H9 (cell line): Measurements from ENCODE around the gene RANBP3. TPM values are rescaled to one million over a fixed set of nuclear protein-coding genes. Genes with fewer than 3 reads are reported as not detected.

Experiments
- DNase-seq: peaks from one replicate; pipeline ENCODE4 v3.0.0-alpha.2; 2017
- H2AFZ ChIP-seq: one replicate; pipeline ENCODE4 v1.6.1; 2013; ENCODE audit warnings: mild to moderate bottlenecking, low read length, control low read depth, moderate library complexity
- H2AK5ac ChIP-seq: 2 replicates; pipeline ENCODE4 v1.6.1; 2013; ENCODE audit warnings: low read length, control low read depth, mixed read lengths; ENCODE audit not compliant: insufficient read length
- H2BK120ac ChIP-seq: one replicate; pipeline ENCODE4 v1.6.1; 2013; ENCODE audit warnings: low read depth, mild to moderate bottlenecking, low read length, control low read depth, inconsistent platforms; ENCODE audit not compliant: poor library complexity, severe bottlenecking
- H2BK12ac ChIP-seq: 2 replicates; pipeline ENCODE4 v1.6.1; 2013; ENCODE audit warnings: low read length, control low read depth, mixed read lengths, low read depth; ENCODE audit not compliant: insufficient read length
- H2BK15ac ChIP-seq: 2 replicates; pipeline ENCODE4 v1.6.1; 2013; ENCODE audit warnings: low read depth, low read length, control low read depth
- H2BK20ac ChIP-seq: one replicate; pipeline ENCODE4 v1.6.1; 2013; ENCODE audit warnings: low read depth, mild to moderate bottlenecking, low read length, control low read depth, inconsistent platforms; ENCODE audit not compliant: poor library complexity, severe bottlenecking
- H2BK5ac ChIP-seq: 2 replicates; pipeline ENCODE4 v1.6.1; 2013; ENCODE audit warnings: low read length, control low read depth, mixed read lengths; ENCODE audit not compliant: insufficient read length
- H3K14ac ChIP-seq: 2 replicates; pipeline ENCODE4 v1.6.1; 2013; ENCODE audit warnings: low read length, control low read depth; ENCODE audit not compliant: insufficient read depth
- H3K18ac ChIP-seq: 2 replicates; pipeline ENCODE4 v1.6.1; 2013; ENCODE audit warnings: low read depth, mild to moderate bottlenecking, mixed read lengths, low read length, control low read depth; ENCODE audit not compliant: insufficient read length
- H3K23ac ChIP-seq: 2 replicates; pipeline ENCODE4 v1.6.1; 2013; ENCODE audit warnings: low read length, control low read depth, mixed read lengths, low read depth; ENCODE audit not compliant: insufficient read length
- H3K23me2 ChIP-seq: 2 replicates; pipeline ENCODE4 v1.6.1; 2013; ENCODE audit warnings: low read depth, mild to moderate bottlenecking, mixed read lengths, low read length, control low read depth; ENCODE audit not compliant: insufficient read length, poor library complexity, severe bottlenecking
- H3K27ac ChIP-seq: 2 replicates; pipeline ENCODE4 v1.5.1; 2013; ENCODE audit warnings: low read length, control low read depth, mixed read lengths, low read depth; ENCODE audit not compliant: insufficient read length
- H3K27me3 ChIP-seq: 2 replicates; pipeline ENCODE4 v1.6.1; 2013; ENCODE audit warnings: low read length, control low read depth, inconsistent platforms; ENCODE audit not compliant: insufficient read depth
- H3K4ac ChIP-seq: 2 replicates; pipeline ENCODE4 v1.6.1; 2013; ENCODE audit warnings: low read depth, mild to moderate bottlenecking, control low read depth, inconsistent platforms, low read length, moderate library complexity
- H3K4me1 ChIP-seq: 2 replicates; pipeline ENCODE4 v1.6.1; 2013; ENCODE audit warnings: low read length, control low read depth, inconsistent platforms; ENCODE audit not compliant: insufficient read depth
- H3K4me2 ChIP-seq: 2 replicates; pipeline ENCODE4 v1.6.1; 2013; ENCODE audit warnings: low read length, control low read depth, mixed read lengths; ENCODE audit not compliant: insufficient read length, insufficient read depth
- H3K56ac ChIP-seq: 2 replicates; pipeline ENCODE4 v1.6.1; 2013; ENCODE audit warnings: low read depth, mild to moderate bottlenecking, mixed read lengths, low read length, control low read depth; ENCODE audit not compliant: insufficient read length
- H3K79me1 ChIP-seq: 2 replicates; pipeline ENCODE4 v1.6.1; 2013; ENCODE audit warnings: low read depth, mild to moderate bottlenecking, moderate library complexity, low read length, control low read depth, inconsistent platforms; ENCODE audit not compliant: insufficient read depth, poor library complexity, severe bottlenecking
- H3K79me2 ChIP-seq: 2 replicates; pipeline ENCODE4 v1.6.1; 2013; ENCODE audit warnings: low read length, control low read depth, inconsistent platforms; ENCODE audit not compliant: insufficient read depth
- H3K9ac ChIP-seq: 2 replicates; pipeline ENCODE4 v1.6.1; 2013; ENCODE audit warnings: low read length, control low read depth, mixed read lengths; ENCODE audit not compliant: insufficient read length; ENCODE audit errors: extremely low read depth
- H3K9me3 ChIP-seq: one replicate; pipeline ENCODE4 v1.6.1; 2013; ENCODE audit warnings: low read depth, low read length, inconsistent platforms; ENCODE audit not compliant: control insufficient read depth
- H3T11ph ChIP-seq: one replicate; pipeline ENCODE4 v1.6.1; 2013; ENCODE audit warnings: mild to moderate bottlenecking, low read length, control low read depth, inconsistent platforms
- H4K20me1 ChIP-seq: one replicate; pipeline ENCODE4 v1.6.1; 2013; ENCODE audit not compliant: control insufficient read depth, insufficient read length, insufficient read depth
- H4K5ac ChIP-seq: 2 replicates; pipeline ENCODE4 v1.6.1; 2013; ENCODE audit warnings: low read depth, mild to moderate bottlenecking, mixed read lengths, low read length, control low read depth; ENCODE audit not compliant: insufficient read length
- H4K8ac ChIP-seq: replicated peaks from 2 replicates; pipeline ENCODE4 v1.6.1; 2013; ENCODE audit warnings: low read length, control low read depth, mixed read lengths, low read depth; ENCODE audit not compliant: insufficient read length
- H4K91ac ChIP-seq: 2 replicates; pipeline ENCODE4 v1.6.1; 2013; ENCODE audit warnings: low read depth, mild to moderate bottlenecking, moderate library complexity, mixed read lengths, low read length, control low read depth; ENCODE audit not compliant: insufficient read length
- H3K27ac Mint-ChIP-seq, 3 experiments: 2 replicates in 2 of 3; 3 replicates in 1 of 3; pipeline ENCODE4 v1.8.0; 2020 to 2021; ENCODE audit warnings: mixed read lengths in 3 of 3, mild to moderate bottlenecking in 1 of 3, moderate library complexity in 1 of 3
- H3K27me3 Mint-ChIP-seq: 2 replicates; pipeline ENCODE4 v1.8.0; 2021; ENCODE audit warnings: low read depth, mild to moderate bottlenecking, moderate library complexity, mixed read lengths
- H3K36me3 Mint-ChIP-seq, 3 experiments: 2 replicates in 2 of 3; 3 replicates in 1 of 3; pipeline ENCODE4 v1.8.0; 2020 to 2021; ENCODE audit warnings: low read depth in 3 of 3, mixed read lengths in 3 of 3; ENCODE audit not compliant: insufficient read depth in 1 of 3
- H3K4me1 Mint-ChIP-seq, 2 experiments: 2 replicates each; pipeline ENCODE4 v1.8.0; 2020; ENCODE audit warnings: mixed read lengths in 2 of 2
- H3K4me3 Mint-ChIP-seq, 2 experiments: 2 replicates in 1 of 2; 3 replicates in 1 of 2; pipeline ENCODE4 v1.8.0; 2020 to 2021; ENCODE audit warnings: mild to moderate bottlenecking in 2 of 2, mixed read lengths in 2 of 2, moderate library complexity in 1 of 2
- H3K9me3 Mint-ChIP-seq, 2 experiments: 2 replicates in 1 of 2; 3 replicates in 1 of 2; pipeline ENCODE4 v1.8.0; 2020; ENCODE audit warnings: mild to moderate bottlenecking in 2 of 2, mixed read lengths in 2 of 2, moderate library complexity in 1 of 2
- WGBS: extraction: QIAGEN DNeasy Blood & Tissue Kit; methylation state at CpG from one replicate; pipeline ENCODE4 v1.1.7; 2013; ENCODE audit warnings: missing lambda C conversion rate, low lambda C conversion rate, mixed read lengths; ENCODE audit not compliant: insufficient read length; ENCODE audit errors: extremely low coverage; 5-methylcytosine and 5-hydroxymethylcytosine counted together
- total RNA-seq: library from RNA; stranded (reverse); gene quantifications from 2 replicates; pipeline ENCODE4 v1.2.1, GENCODE V29; 2021
- TF ChIP-seq, protein P1 (sequence below): fragments of 200-600 bp; sonication (generic); conservative IDR thresholded peaks from 3 replicates; pipeline ENCODE4 v1.8.0; 2021; ENCODE audit warnings: antibody characterized with exemption, mild to moderate bottlenecking

RANBP3 gene
- total RNA-seq, 1 experiment from 2014 or later, result 86.5 TPM

DNA sequence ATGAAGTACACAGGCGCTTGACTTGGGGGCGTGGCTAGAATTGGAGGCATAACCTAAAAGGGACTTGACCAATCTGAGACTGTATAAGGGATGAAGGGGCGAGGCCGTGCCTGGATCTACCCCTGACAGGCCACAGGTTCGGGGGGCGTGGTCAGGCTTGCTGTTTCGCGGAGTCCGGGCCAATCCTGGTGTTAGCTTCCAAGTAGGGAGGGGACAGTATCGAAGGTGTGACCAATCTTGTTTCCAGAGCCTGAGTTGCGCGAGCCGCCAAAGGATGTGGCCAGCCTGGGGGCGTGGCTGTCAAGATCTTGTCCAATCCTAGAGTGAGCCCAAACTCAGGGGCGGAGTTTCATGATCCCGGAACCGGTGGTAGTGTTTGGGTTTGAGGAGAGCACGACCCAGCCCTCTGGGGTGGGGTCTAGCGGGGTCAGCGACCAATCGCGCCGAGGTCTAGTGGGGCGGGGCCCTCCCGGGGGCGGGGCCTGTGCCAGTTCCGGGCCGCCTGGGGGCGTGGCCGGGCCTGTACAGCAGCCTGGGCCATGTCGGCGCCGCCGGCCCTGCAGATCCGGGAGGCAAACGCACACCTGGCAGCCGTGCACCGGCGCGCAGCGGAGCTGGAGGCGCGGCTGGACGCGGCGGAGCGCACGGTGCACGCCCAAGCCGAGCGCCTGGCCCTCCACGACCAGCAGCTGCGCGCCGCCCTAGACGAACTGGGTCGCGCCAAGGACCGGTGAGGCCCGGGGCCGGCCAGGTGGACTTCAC, 73.4 kb downstream of the RANBP3 start, which contains the start of gene VMAC:
Gene VMAC, plus strand, starts transcription at position 521 of the 762 bp plus-strand sequence. Its CDS starts 19 bp downstream, at position 540.
- Histone ChIP-seq H4K5ac (no peak within 1 kb of the TSS), H4K20me1 (no peaks in the 10 kb centered on the region), H3K9ac (peak within 1 kb of the TSS; percentile 69), H3K9me3 (no peaks in the 10 kb centered on the region), H3K14ac (peak within 1 kb of the TSS; percentile 85; the same call in 1 of the 2 replicates), H2BK12ac (no peak within 1 kb of the TSS), H2BK15ac (no peak within 1 kb of the TSS), H3K56ac (no peak within 1 kb of the TSS), H3K27me3 (no peaks in the 10 kb centered on the region; the same call in 1 of the 2 replicates), H3K23me2 (peaks cover 3% of the 10 kb centered on the region), H2AK5ac (no peak within 1 kb of the TSS), H3K4me1 (no peaks in the 10 kb centered on the region), H3K79me1 (peaks cover 3% of the 10 kb centered on the region), H3K4me2 (peak within 1 kb of the TSS; percentile 89), H2BK20ac (no peak within 1 kb of the TSS), H3K18ac (peak within 1 kb of the TSS; percentile 88), H3K23ac (no peak within 1 kb of the TSS), H3K27ac (peak within 1 kb of the TSS; percentile 49), H3T11ph (no peak within 1 kb of the TSS), H4K8ac (no peak within 1 kb of the TSS), H2BK5ac (no peak within 1 kb of the TSS), H4K91ac (no peak within 1 kb of the TSS), H3K4ac (no peak within 1 kb of the TSS), H2BK120ac (no peak within 1 kb of the TSS), H3K79me2 (peaks cover 18% of the 10 kb centered on the region; the same call in 1 of the 2 replicates), H2AFZ (no peak within 1 kb of the TSS)
- TF ChIP-seq, protein P1, sequence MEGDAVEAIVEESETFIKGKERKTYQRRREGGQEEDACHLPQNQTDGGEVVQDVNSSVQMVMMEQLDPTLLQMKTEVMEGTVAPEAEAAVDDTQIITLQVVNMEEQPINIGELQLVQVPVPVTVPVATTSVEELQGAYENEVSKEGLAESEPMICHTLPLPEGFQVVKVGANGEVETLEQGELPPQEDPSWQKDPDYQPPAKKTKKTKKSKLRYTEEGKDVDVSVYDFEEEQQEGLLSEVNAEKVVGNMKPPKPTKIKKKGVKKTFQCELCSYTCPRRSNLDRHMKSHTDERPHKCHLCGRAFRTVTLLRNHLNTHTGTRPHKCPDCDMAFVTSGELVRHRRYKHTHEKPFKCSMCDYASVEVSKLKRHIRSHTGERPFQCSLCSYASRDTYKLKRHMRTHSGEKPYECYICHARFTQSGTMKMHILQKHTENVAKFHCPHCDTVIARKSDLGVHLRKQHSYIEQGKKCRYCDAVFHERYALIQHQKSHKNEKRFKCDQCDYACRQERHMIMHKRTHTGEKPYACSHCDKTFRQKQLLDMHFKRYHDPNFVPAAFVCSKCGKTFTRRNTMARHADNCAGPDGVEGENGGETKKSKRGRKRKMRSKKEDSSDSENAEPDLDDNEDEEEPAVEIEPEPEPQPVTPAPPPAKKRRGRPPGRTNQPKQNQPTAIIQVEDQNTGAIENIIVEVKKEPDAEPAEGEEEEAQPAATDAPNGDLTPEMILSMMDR, result no peak
- peak; percentile 100 for DNase-seq
- H3K4me1 Mint-ChIP-seq, result peaks cover 2 to 5% of the 10 kb centered on the region in 2 experiments; a peak in 3 of 4 replicates
- H3K27me3 Mint-ChIP-seq, result no peaks in the 10 kb centered on the region
- WGBS, result no CpG with 5 or more reads among the region's 61 CpGs
- H3K4me3 Mint-ChIP-seq, result peak within 1 kb of the TSS; percentile 98 to 99
- H3K27ac Mint-ChIP-seq, result peak within 1 kb of the TSS; percentile 98 to 99 (median 99)
- H3K36me3 Mint-ChIP-seq, result peaks cover 10 to 17% (median 12%) of the 10 kb centered on the region in 3 experiments
- no peaks in the 10 kb centered on the region for H3K9me3 Mint-ChIP-seq
